IMR-90 (cell line): Measurements from ENCODE around the gene NUTM2F. TPM values are rescaled to one million over a fixed set of nuclear protein-coding genes. Genes with fewer than 3 reads are reported as not detected.
"Not testable (repeated sequence)": the region's sequence is repeated elsewhere in the genome, so short reads cannot be mapped to it uniquely, and the experiment has no call there.

Experiments used
- ATAC-seq: fragments of 200-7000 bp; cut with Tn5 transposase; 2 replicates; pipeline ENCODE4 v1.9.1; 2020; ENCODE audit warnings: low read depth, mild to moderate bottlenecking, moderate library complexity
- BruUV-seq: library from RNA; stranded (reverse); fragments of 400-500 nt; replicated peaks from 2 replicates; lab custom pipeline; 2021; lab: Mats Ljungman, UMichigan
- CTCF ChIA-PET: fragments of 300-600 bp; formaldehyde crosslinking; extraction: SDS; loops from one replicate; lab custom pipeline; 2021; ENCODE audit warnings: antibody characterized with exemption; lab: Yijun Ruan, JAX
- POLR2A ChIA-PET: fragments of 300-600 bp; sonication (Branson Sonifier 250); formaldehyde crosslinking; loops from one replicate; lab custom pipeline; 2022; ENCODE audit warnings: antibody characterized with exemption; ENCODE audit not compliant: unreplicated experiment; lab: Charles Lee
- DNase-seq: peaks from one replicate; pipeline ENCODE4 v3.0.0; 2013
- H2AFZ ChIP-seq: replicated peaks from 2 replicates; pipeline ENCODE3; 2013; ENCODE audit warnings: low read length, mild to moderate bottlenecking; ENCODE audit not compliant: poor library complexity
- H2AK5ac ChIP-seq: 2 replicates; pipeline ENCODE4 v1.6.1; 2013; ENCODE audit warnings: low read depth, low read length, inconsistent platforms
- H2AK9ac ChIP-seq: replicated peaks from 2 replicates; pipeline ENCODE3; 2013; ENCODE audit warnings: mild to moderate bottlenecking, low read depth, low read length, moderate library complexity; ENCODE audit not compliant: poor library complexity
- H2BK120ac ChIP-seq: 2 replicates; pipeline ENCODE4 v1.6.1; 2013; ENCODE audit warnings: low read depth, low read length, inconsistent platforms
- H2BK15ac ChIP-seq: 3 replicates; pipeline ENCODE4 v1.6.1; 2013; ENCODE audit warnings: low read depth, low read length, inconsistent platforms
- H2BK20ac ChIP-seq: 2 replicates; pipeline ENCODE4 v1.6.1; 2013; ENCODE audit warnings: low read depth, mild to moderate bottlenecking, inconsistent platforms, low read length, moderate library complexity
- H2BK5ac ChIP-seq: 2 replicates; pipeline ENCODE4 v1.6.1; 2013; ENCODE audit warnings: mild to moderate bottlenecking, low read depth, low read length, inconsistent platforms; ENCODE audit not compliant: poor library complexity, severe bottlenecking
- H3K14ac ChIP-seq: replicated peaks from 2 replicates; pipeline ENCODE4 v1.6.1; 2013; ENCODE audit warnings: low read depth, low read length, inconsistent platforms
- H3K18ac ChIP-seq: 2 replicates; pipeline ENCODE4 v1.6.1; 2013; ENCODE audit warnings: low read depth, low read length, control low read depth
- H3K23ac ChIP-seq: 2 replicates; pipeline ENCODE4 v1.6.1; 2013; ENCODE audit warnings: low read depth, low read length, inconsistent platforms
- H3K27ac ChIP-seq: 2 replicates; pipeline ENCODE4 v1.5.1; 2013; ENCODE audit warnings: mild to moderate bottlenecking, control low read depth, low read length; ENCODE audit not compliant: insufficient read depth
- H3K27me3 ChIP-seq: 2 replicates; pipeline ENCODE4 v1.6.1; 2013; ENCODE audit warnings: low read length; ENCODE audit not compliant: control insufficient read depth, insufficient read depth
- H3K36me3 ChIP-seq: 2 replicates; pipeline ENCODE4 v1.6.1; 2013; ENCODE audit warnings: low read length, mixed read lengths; ENCODE audit not compliant: control insufficient read depth, insufficient read depth
- H3K4ac ChIP-seq: 2 replicates; pipeline ENCODE4 v1.6.1; 2013; ENCODE audit warnings: low read depth, low read length, inconsistent platforms
- H3K4me1 ChIP-seq: 2 replicates; pipeline ENCODE4 v1.6.1; 2013; ENCODE audit warnings: low read length, mixed read lengths; ENCODE audit not compliant: control insufficient read depth, insufficient read depth
- H3K4me2 ChIP-seq: 2 replicates; pipeline ENCODE4 v1.6.1; 2013; ENCODE audit warnings: low read depth, mild to moderate bottlenecking, control low read depth, low read length, moderate library complexity
- H3K4me3 ChIP-seq: 2 replicates; pipeline ENCODE4 v1.5.1; 2013; ENCODE audit warnings: low read depth, mild to moderate bottlenecking, control low read depth, low read length, moderate library complexity; ENCODE audit not compliant: insufficient read depth
- H3K56ac ChIP-seq: 2 replicates; pipeline ENCODE4 v1.6.1; 2013; ENCODE audit warnings: low read length, inconsistent platforms; ENCODE audit not compliant: insufficient read depth; ENCODE audit errors: extremely low read depth
- H3K79me1 ChIP-seq, 2 experiments: 2 replicates each; pipeline ENCODE4 v1.6.1; 2013; ENCODE audit warnings: low read length in 2 of 2, inconsistent platforms in 1 of 2, low read depth in 1 of 2
- H3K9ac ChIP-seq: 2 replicates; pipeline ENCODE4 v1.6.1; 2013; ENCODE audit warnings: low read depth, low read length, control low read depth
- H3K9me1 ChIP-seq: 2 replicates; pipeline ENCODE4 v1.6.1; 2013; ENCODE audit warnings: low read length, inconsistent platforms; ENCODE audit not compliant: insufficient read depth
- H3K9me3 ChIP-seq: 2 replicates; pipeline ENCODE4 v1.6.1; 2013; ENCODE audit warnings: low read length; ENCODE audit not compliant: control insufficient read depth, insufficient read depth
- H4K20me1 ChIP-seq: 2 replicates; pipeline ENCODE4 v1.6.1; 2013; ENCODE audit warnings: low read length, inconsistent platforms; ENCODE audit not compliant: insufficient read depth
- H4K5ac ChIP-seq: 2 replicates; pipeline ENCODE4 v1.6.1; 2013; ENCODE audit warnings: mild to moderate bottlenecking, low read depth, low read length, control low read depth
- H4K8ac ChIP-seq, 2 experiments: 2 replicates each; pipeline ENCODE4 v1.6.1; 2013; ENCODE audit warnings: low read depth in 2 of 2, low read length in 2 of 2, control low read depth in 1 of 2, inconsistent platforms in 1 of 2
- H4K91ac ChIP-seq: 2 replicates; pipeline ENCODE4 v1.6.1; 2013; ENCODE audit warnings: low read depth, low read length, inconsistent platforms; ENCODE audit not compliant: insufficient read depth
- MAZ ChIP-seq: IDR thresholded peaks from 2 replicates; pipeline ENCODE4 v1.6.1; 2012; ENCODE audit warnings: low read depth, mild to moderate bottlenecking, low read length, improper control_type of control experiment, moderate library complexity, borderline replicate concordance
- MXI1 ChIP-seq: IDR thresholded peaks from 2 replicates; pipeline ENCODE4 v1.6.1; 2012; ENCODE audit warnings: low read depth, mild to moderate bottlenecking, low read length, moderate library complexity, borderline replicate concordance
- POLR2A ChIP-seq: IDR thresholded peaks from 2 replicates; pipeline ENCODE4 v1.6.1; 2012; ENCODE audit warnings: mild to moderate bottlenecking, low read depth, low read length
- WGBS, 2 experiments: methylation state at CpG; one replicate each; pipeline versions ENCODE4 v1.1.5 to v1.1.7; 2013; ENCODE audit warnings: missing lambda C conversion rate in 2 of 2; ENCODE audit not compliant: insufficient read length in 1 of 2; ENCODE audit errors: extremely low coverage in 2 of 2; 5-methylcytosine and 5-hydroxymethylcytosine counted together
- dilution Hi-C: fragments of 300-500 bp; cut with HindIII; formaldehyde crosslinking; loops from one replicate; pipeline ENCODE4 v1.14.3; 2018; ENCODE audit warnings: low sequenced_read_pairs; ENCODE audit not compliant: unreplicated experiment
- in situ Hi-C: fragments of 300-500 bp; cut with MboI; formaldehyde crosslinking; loops from 3 replicates; pipeline ENCODE4 v1.14.3; 2019; ENCODE audit warnings: low sequenced_read_pairs, inconsistent platforms, mixed read lengths
- intact Hi-C: fragments of 100-400 bp; cut with micrococcal nuclease; formaldehyde crosslinking; loops from 2 replicates; pipeline ENCODE4 v1.10.0; 2022
- polyA plus RNA-seq, 3 experiments: library from polyadenylated mRNA; depleted of rRNA; stranded (reverse); fragments of >200 nt; gene quantifications; 2 replicates each; pipeline ENCODE4 v1.2.3, GENCODE V29; 2012; ENCODE audit warnings: low replicate concordance in 1 of 3
- total RNA-seq: library from RNA; depleted of rRNA; stranded (reverse); fragments of >200 nt; gene quantifications from 2 replicates; pipeline ENCODE4 v1.2.3, GENCODE V29; 2012

NUTM2F gene
- total and polyA plus RNA-seq, 2 of the 4 experiments (the other 2 are of a cell fraction): not detected

GRCh38 chr9:94374176-94375056 lies 46.0 kb upstream of the NUTM2F start:
- intact Hi-C loops, POLR2A ChIA-PET: not testable (repeated sequence)

GRCh38 chr9:94373779-94374175 lies 45.3 kb upstream of the NUTM2F start:
- H4K91ac ChIP-seq, H2AK9ac ChIP-seq, H2AK5ac ChIP-seq, H3K36me3 ChIP-seq, H2AFZ ChIP-seq, DNase-seq, H2BK20ac ChIP-seq, H3K18ac ChIP-seq, intact Hi-C loops, H2BK15ac ChIP-seq, POLR2A ChIA-PET, H3K79me1 ChIP-seq, H3K9me1 ChIP-seq, in situ Hi-C loops, H3K14ac ChIP-seq, H3K27me3 ChIP-seq, H3K4me1 ChIP-seq, BruUV-seq, H3K9me3 ChIP-seq, H3K23ac ChIP-seq, dilution Hi-C loops, ATAC-seq, CTCF ChIA-PET, H4K20me1 ChIP-seq: not testable (repeated sequence)
- no CpG with 5 or more reads among the region's 11 CpGs for WGBS, 2 experiments
- Histone ChIP-seq H3K4me2 (peak overlapping the region; percentile 85), H3K27ac (peak overlapping the region; percentile 69; the same call in 1 of the 2 replicates), H3K4me3 (peak overlapping the region; percentile 61), H3K56ac (peak overlapping the region; percentile 71; the same call in 1 of the 2 replicates), H3K4ac (peak overlapping the region; percentile 64; the same call in 1 of the 2 replicates), H2BK5ac (peak overlapping the region; percentile 62), H4K8ac (peak overlapping the region; percentile 89 to 95), H4K5ac (peak overlapping the region; percentile 89; the same call in 1 of the 2 replicates), H3K9ac (0 out of 2 replicates have a peak overlapping the region, but pooled peaks have one; percentile 63), H2BK120ac (0 out of 2 replicates have a peak overlapping the region, but pooled peaks have one; percentile 23)

More at GRCh38 chr9:94374176-94375056, 46.0 kb upstream of the NUTM2F start:
- H3K23ac ChIP-seq, BruUV-seq, H3K9me3 ChIP-seq, H2BK20ac ChIP-seq, H3K14ac ChIP-seq, H2AK9ac ChIP-seq, H2AK5ac ChIP-seq, H4K91ac ChIP-seq, H3K36me3 ChIP-seq, H3K18ac ChIP-seq, H3K79me1 ChIP-seq, H3K4me1 ChIP-seq, dilution Hi-C loops, H3K27me3 ChIP-seq, CTCF ChIA-PET, H4K20me1 ChIP-seq, H2BK15ac ChIP-seq, H3K9me1 ChIP-seq, in situ Hi-C loops: not testable (repeated sequence)
- Histone ChIP-seq H4K5ac (peak overlapping the region; percentile 89; the same call in 1 of the 2 replicates), H2BK120ac (0 out of 2 replicates have a peak overlapping the region, but pooled peaks have one; percentile 23), H3K4ac (peak overlapping the region; percentile 64; the same call in 1 of the 2 replicates), H2AFZ (peak overlapping the region; percentile 75), H3K4me3 (peak overlapping the region; percentile 81), H3K27ac (peak overlapping the region; percentile 69), H3K9ac (0 out of 2 replicates have a peak overlapping the region, but pooled peaks have one; percentile 63), H4K8ac (peak overlapping the region; percentile 89 to 95), H3K56ac (peak overlapping the region; percentile 71; the same call in 1 of the 2 replicates), H2BK5ac (peak overlapping the region; percentile 62), H3K4me2 (peak overlapping the region; percentile 85)
- peak; percentile 81 for DNase-seq
- 0% methylated on average over 19 of the region's 106 CpGs; no CpG with 5 or more reads in 1 of the 2 experiments for WGBS, 2 experiments
- TF ChIP-seq POLR2A: 0 out of 2 replicates have a peak, but pooled peaks have one; percentile 43
- TF ChIP-seq MXI1: 0 out of 2 replicates have a peak, but pooled peaks have one; percentile 25
- TF ChIP-seq MAZ: peak; percentile 63; the same call in 1 of the 2 replicates
- peak; percentile 99 for ATAC-seq
